HT-29 (cell line): ENCODE measurements around the gene KRT33B. TPM values are rescaled to one million over a fixed set of nuclear protein-coding genes. Genes with fewer than 3 reads are reported as not detected.
"Not testable (repeated sequence)": the region's sequence is repeated elsewhere in the genome, so short reads cannot be mapped to it uniquely, and the experiment has no call there.

Source experiments
- DNase-seq: peaks from one replicate; pipeline ENCODE4 v3.0.0-alpha.2; 2015; ENCODE audit warnings: low spot score
- total RNA-seq: library from RNA; depleted of rRNA; stranded (reverse); fragments of >200 nt; shearing (Covaris generic); gene quantifications from 2 replicates; pipeline ENCODE4 v1.2.3, GENCODE V29; 2014; rRNA removed

The KRT33B gene
- not detected in 2 replicates for total RNA-seq

GRCh38 chr17:41369713-41370112, at the start of gene KRT33B:
KRT33B (minus strand) TSS chr17:41369813; CDS start chr17:41369750, 63 bp downstream.
- no peak for DNase-seq

DNA sequence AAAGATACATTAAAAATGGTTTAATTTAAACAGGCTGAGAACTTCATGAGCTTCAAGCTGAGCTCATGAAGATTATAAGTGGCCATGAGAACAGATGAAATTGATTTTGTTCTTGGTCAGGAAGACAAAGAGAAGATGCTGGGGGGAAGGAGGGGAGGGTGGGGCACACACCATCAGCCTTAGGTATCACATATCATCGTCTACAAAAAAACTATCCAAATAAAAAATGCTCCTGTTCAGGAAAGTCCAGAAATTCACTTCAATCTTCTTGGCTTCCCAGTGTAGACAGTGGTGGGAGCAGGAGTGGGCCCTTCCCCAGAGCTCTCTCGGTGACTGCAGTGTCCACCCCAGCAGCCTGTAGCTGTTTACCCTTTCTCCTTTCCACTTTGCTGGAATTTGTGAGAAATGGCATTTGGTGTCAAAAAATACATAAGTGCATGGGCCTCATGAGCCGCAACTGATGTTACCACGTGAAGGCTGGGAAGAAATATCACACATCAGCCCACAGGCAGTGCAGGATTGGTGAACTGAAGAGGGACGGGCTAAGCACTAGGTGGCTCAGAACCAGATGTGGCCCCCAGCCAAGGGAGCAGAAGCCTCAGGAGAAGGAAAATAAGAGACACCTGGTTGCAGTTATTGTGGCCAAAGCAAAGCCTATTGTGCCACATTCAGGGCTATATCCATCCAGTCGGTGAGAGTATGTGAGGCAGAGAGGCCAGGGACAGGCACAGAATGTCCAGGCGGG, 48.7 kb upstream of the KRT33B start:
- no peak for DNase-seq

DNA sequence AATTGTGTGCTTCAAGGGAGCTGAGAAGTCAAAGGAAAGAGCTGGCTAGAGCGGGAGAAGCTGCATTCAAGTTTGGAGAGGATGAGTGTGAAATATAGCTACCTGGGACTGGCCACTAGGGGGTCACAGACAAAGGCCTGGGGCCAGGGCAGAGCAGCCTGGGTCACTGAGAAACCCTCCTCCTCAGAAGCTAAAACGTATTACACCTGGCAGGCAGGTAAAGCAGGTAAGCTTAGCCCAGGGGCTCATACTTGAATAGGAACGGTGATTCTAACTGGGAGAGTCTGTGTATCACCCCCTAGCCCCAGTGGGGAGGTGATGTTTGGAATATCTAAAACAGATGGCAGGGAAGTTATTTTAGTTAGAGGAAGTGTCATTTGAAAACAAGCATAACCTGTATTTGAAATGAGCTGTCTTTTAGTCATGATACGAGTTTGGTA, 48.0 kb upstream of the KRT33B start:
- DNase-seq: peak; percentile 71

DNA sequence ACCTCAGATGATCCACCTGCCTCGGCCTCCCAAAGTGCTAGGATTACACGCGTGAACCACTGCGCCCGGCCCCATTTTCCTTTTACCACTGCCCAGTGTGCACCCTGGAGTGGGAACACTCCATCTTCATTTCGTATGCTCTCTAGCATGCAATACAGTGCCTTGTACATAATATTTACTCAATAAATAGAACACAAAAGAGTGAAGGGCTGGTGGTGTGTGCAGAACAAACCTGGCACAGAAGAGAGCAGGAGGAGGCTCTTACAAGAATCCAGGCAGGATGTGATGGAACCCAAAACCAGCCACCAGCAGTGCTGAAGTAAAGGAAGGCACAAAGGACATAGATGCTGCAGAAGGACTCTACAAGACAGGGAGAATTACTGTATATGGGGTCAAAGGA, 47.5 kb upstream of the KRT33B start:
- no peak for DNase-seq

DNA sequence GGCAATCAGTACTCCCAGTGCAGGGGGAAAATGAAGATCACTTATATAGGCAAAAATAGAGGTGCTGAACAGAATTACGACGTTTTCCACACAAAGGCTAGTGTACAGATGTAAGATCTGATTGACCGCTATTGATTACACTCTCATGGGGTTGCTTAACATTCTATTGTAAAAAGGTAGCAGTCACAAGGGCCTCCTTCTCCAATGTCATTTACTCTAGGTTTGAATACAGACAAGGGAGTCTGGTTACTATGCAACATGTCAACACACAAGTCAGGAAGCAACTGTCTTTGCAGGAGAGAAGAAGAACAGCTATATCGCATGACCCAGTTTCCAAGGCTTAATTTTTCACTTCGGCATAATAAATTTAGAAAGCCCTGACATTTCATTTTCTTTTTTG, 46.9 kb upstream of the KRT33B start:
- no peak for DNase-seq

- DNase-seq: no peak
Observed at GRCh38 chr17:41415833-41416335, 46.3 kb upstream of the KRT33B start.

DNA sequence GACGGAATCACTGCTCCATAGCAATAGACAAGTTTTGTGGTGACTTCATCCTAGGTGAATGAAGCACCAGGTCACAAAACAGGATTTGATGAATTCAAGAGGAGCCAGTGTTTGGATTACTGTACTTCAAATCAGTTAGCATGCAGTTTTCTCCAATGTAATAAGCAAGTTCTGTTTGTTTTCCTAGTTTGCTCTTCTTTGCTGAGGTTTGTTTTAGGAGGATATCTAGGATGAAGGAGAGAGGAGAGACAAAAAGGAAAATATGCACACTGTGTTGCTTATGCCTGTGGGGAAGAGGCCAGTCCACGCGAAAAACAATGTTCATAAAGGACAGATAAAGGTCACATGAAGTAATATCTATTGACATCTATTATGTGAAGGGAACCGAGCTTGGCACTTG, 45.8 kb upstream of the KRT33B start:
- no peak for DNase-seq

GRCh38 chr17:41413982-41414381, 44.4 kb upstream of the KRT33B start:
- DNase-seq: no peak

DNA sequence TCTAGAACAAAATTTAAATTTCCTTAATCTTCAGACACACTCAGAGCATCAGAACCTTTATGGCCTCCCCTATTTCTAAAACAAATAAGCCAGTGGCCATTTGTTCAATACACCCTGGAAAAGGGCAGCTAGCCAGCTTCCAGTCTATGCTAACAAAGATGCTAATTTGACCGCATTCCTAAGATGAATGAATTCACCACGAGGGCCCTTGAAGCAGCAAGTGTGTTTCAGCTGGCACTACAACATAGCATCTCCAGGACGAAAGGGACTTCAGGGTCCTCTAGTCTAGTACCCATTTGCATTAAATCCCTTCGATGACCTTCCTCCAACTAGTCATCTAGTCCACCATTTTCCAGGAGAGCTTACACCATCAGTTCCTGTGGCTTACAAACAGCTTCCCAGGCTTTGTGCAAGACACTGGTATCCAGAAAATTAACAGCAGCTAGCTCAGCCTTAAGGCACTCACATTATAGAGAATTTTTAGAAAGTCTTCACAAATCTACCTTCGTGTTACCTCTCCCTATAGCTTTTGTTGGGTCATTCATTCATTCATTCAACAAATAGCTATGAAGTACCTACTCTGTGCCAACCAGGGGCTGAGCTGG, 43.8 kb upstream of the KRT33B start:
- DNase-seq: no peak

- no peak for DNase-seq
Observed at GRCh38 chr17:41411072-41411840, 41.6 kb upstream of the KRT33B start.

GRCh38 chr17:41407226-41407625, 37.6 kb upstream of the KRT33B start:
- DNase-seq: no peak

- DNase-seq: peak; percentile 16
Observed at GRCh38 chr17:41406205-41406604, 36.6 kb upstream of the KRT33B start.

DNA sequence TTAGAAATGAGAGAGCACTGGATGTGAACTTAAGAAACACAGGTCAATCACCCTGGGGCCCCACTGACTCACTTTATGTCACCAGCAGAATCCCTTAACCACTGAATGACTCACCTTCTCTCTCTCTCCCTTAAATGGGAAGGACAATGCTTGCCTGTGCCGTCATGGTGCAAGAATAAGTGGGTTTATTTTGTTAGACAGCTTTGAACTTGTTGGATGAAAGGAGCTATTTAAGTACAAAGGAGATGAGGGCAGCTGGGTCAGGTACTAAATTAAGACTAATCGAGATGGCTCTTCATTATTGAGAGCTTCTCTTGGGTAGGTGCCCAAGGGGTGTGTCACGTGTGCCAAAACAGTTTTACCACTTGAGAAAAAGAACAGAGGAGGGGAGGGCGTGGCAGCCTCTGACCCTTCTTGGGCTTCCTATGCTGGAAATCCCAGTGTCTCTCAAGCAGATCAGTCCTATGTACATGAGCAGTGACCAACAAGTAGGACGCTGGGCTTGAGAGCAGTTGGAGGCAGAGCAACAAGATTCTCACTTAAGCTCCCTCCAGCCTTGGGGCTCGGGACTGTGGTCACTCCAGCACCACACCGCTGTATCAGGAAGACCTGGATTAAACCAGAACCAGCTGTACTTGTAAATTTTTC, 34.5 kb upstream of the KRT33B start:
- peak; percentile 47 for DNase-seq

GRCh38 chr17:41403404-41404023, 33.9 kb upstream of the KRT33B start:
- DNase-seq: no peak

DNA sequence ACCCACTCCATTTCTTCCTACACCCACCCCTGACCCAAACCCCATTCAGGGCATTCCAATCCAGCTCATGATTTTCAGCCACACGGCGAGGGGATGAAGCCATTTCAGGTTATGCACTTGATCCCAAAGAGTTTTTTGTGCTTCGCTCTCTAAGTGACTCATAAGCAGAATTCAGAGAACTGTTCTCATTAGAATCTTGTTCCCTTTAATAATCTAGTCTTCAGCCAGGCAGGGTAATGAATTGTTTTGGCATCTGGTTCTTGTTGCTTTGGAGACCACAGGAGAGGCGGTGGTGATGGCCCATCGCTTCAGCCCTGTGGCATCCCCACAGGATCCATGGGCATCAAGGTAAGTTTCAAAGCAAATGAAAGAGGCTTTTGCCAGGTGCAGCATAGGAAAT, 32.5 kb upstream of the KRT33B start:
- DNase-seq: no peak

- DNase-seq: no peak
Observed at GRCh38 chr17:41396996-41397660, 27.5 kb upstream of the KRT33B start, which contains the start of gene KRT31. KRT31 (minus strand) TSS chr17:41397608; CDS start chr17:41397539, 69 bp downstream.

GRCh38 chr17:41396340-41396739, 26.7 kb upstream of the KRT33B start:
- DNase-seq: no peak

DNA sequence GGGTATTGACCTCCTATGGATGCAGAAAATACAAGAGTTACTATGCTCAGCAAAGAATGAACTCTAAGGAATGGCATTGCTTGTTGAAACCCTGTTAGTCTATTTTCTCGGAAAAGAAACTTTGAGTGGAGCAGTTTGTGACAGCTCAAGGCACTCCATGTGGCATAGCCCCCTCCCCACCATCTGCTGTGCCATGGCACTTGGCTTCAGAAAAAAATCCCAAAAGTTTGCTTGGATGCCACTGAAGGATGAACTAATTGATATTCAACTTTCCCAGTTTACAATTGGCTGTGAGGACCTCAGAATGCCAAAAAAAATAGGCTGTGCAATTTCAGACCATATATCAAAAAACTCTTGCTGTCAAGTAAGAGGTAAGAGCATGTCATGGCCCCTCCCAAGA, 26.0 kb upstream of the KRT33B start:
- no peak for DNase-seq

- not testable (repeated sequence) for DNase-seq
Observed at GRCh38 chr17:41395044-41395443, 25.4 kb upstream of the KRT33B start.

GRCh38 chr17:41394254-41394996, 24.8 kb upstream of the KRT33B start:
- no peak for DNase-seq
